ENCODE results near the gene OR52I1. TPM values are rescaled to one million over a fixed set of nuclear protein-coding genes. Genes with fewer than 3 reads are reported as not detected.

OR52I1 gene
- total RNA-seq, 1 donor from 2014 or later: not detected

DNA sequence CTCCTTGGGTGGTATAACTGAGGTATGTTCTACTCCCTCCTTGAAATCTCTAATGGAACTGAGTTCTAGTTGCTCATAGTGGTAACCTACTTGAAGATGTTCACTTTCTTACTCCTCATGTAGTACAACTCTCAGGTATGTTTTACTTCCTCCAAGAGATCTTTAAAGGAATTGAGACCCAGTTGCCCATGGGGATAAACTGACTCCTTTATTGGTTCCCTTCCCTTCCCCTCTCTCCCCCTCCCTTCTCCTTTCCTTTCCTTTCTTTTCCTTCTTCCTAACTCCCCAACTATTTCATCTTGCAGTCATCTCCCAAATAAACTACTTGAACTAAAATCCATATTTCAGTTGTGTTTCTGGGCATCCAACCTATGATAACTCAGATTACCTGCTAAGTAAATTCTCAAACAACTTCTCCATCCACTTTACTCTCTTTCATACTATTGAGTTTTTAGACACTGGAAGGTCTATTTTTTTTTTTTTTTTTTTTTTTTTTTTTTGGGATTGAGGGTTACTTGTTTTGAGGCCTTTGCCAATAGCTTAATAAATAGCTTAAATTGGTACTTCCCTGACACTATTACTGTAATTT, 22.1 kb downstream of the OR52I1 start:
- no peaks in the 10 kb centered on the region for H3K27me3 ChIP-seq (ENCODE audit: low read depth)
- H3K4me1 ChIP-seq: no peaks in the 10 kb centered on the region
- TF ChIP-seq CTCF (IDR thresholded peaks at IDR 0.05): no peak
- H3K27ac ChIP-seq: no peak overlapping the region
- no peaks in the 10 kb centered on the region for H3K36me3 ChIP-seq
- intact Hi-C loops (cut with DNase I): no loop called here
- no peak for DNase-seq
- H3K4me3 ChIP-seq: no peak overlapping the region
- ATAC-seq: no peak
- H3K9me3 ChIP-seq: no peaks in the 10 kb centered on the region

- no peak for ATAC-seq
- intact Hi-C loops (cut with DNase I): no loop called here
- Histone ChIP-seq H3K27me3 (ENCODE audit: low read depth) (no peaks in the 10 kb centered on the region), H3K9me3 (no peaks in the 10 kb centered on the region), H3K27ac (no peak overlapping the region), H3K4me1 (no peaks in the 10 kb centered on the region), H3K4me3 (no peak overlapping the region), H3K36me3 (no peaks in the 10 kb centered on the region)
- DNase-seq: no peak
- TF ChIP-seq CTCF (IDR thresholded peaks at IDR 0.05): no peak
These were observed 25.7 kb downstream of the OR52I1 start for GRCh38 chr11:4619514-4619913.

GRCh38 chr11:4626207-4627099, 32.6 kb downstream of the OR52I1 start:
- Histone ChIP-seq H3K27me3 (ENCODE audit: low read depth) (peaks cover 13% of the 10 kb centered on the region), H3K9me3 (no peaks in the 10 kb centered on the region), H3K36me3 (no peaks in the 10 kb centered on the region), H3K27ac (no peak overlapping the region), H3K4me3 (no peak overlapping the region), H3K4me1 (no peaks in the 10 kb centered on the region)
- intact Hi-C loops (cut with DNase I): no loop called here
- ATAC-seq (peak in 1 of 2 donors; percentile 59), DNase-seq (no peak)
- peak; percentile 57 for TF ChIP-seq CTCF (IDR thresholded peaks at IDR 0.05)

DNA sequence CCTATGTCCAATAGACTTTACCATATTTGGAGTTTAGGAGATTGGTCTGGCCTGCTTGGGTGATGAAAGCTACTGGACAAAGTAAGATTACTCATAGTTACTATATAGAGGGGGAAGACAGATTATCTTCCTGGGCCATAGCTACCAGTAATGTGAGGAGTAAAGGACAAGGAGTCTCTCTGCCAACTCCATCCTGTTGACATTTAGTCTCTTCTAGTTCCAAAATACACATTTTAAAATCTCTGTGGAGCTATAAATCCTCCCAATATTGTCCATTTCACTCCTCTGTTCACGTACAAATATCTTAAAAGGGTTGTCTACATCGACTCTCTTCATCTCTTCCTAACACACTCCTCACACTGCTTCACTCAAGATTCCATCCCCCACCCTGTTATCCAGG, 42.3 kb downstream of the OR52I1 start:
- Histone ChIP-seq H3K27me3 (ENCODE audit: low read depth) (peaks cover 5% of the 10 kb centered on the region), H3K4me3 (no peak overlapping the region), H3K36me3 (no peaks in the 10 kb centered on the region), H3K27ac (no peak overlapping the region), H3K9me3 (no peaks in the 10 kb centered on the region), H3K4me1 (peaks cover 5% of the 10 kb centered on the region)
- intact Hi-C loops (cut with DNase I): no loop called here
- ATAC-seq: no peak
- no peak for DNase-seq
- no peak for TF ChIP-seq CTCF (IDR thresholded peaks at IDR 0.05)

DNA sequence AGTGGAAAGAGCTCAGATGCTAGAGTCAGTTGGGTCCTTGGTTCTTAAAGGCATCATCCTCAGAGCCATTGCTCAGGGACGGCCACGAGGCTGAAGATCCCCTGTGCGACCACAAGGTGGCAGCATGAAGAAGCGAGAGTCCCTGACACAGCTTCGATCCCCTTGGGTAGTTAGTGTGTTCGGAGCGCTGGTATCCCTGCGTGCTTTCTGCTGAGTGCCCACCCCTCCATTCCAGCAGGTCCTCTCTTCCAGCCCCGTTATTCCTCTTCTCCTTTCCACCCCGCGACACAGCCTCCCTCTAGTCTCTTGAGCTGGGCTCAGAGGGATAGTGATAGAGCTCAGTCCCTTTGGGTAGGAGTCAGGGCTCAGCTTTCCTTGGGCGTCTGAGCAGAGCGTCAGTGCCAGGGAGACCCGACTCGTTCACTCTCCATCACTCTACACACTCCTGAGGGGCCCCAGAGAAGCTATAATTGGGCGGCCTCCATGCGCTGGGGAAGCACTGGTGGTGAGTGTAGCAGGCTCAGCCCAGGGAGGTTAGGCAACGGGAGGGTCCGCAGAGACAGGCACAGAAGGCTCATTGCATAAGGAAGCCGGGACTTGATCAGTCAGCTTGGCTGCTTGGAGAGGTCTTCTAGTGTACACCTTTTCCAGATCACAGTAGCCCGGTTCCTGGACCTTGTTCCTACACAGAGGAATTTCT, 43.3 kb downstream of the OR52I1 start, which contains the start of gene OR51D1:
OR51D1 (plus strand) TSS at position 516 of the 700 bp plus-strand sequence. CDS start 2,314 bp downstream, outside the sequence.
- Histone ChIP-seq H3K27me3 (ENCODE audit: low read depth) (peaks cover 5% of the 10 kb centered on the region), H3K27ac (no peak within 1 kb of the TSS), H3K4me1 (peaks cover 5% of the 10 kb centered on the region), H3K4me3 (peak within 1 kb of the TSS; percentile 12), H3K9me3 (no peaks in the 10 kb centered on the region), H3K36me3 (no peaks in the 10 kb centered on the region)
- peak; percentile 89 to 94 for ATAC-seq
- intact Hi-C loops (cut with DNase I): no loop called here
- peak; percentile 90 for TF ChIP-seq CTCF (IDR thresholded peaks at IDR 0.05)
- peak; percentile 74 for DNase-seq
